Effector memory CD4-positive, alpha-beta T cell (primary cell): ENCODE results near the gene TBCA.

ENCODE experiments used
- DNase-seq, 3 donors: peaks; one replicate each; pipeline ENCODE4 v3.0.0-alpha.2; 2020
- H3K27ac ChIP-seq: 2 replicates; pipeline ENCODE4 v1.7.0; 2013; ENCODE audit warnings: mild to moderate bottlenecking, low read length, moderate library complexity; ENCODE audit not compliant: insufficient read depth, poor library complexity, severe bottlenecking
- H3K27me3 ChIP-seq: replicated peaks from 2 replicates; pipeline ENCODE4 v1.7.0; 2013; ENCODE audit warnings: mild to moderate bottlenecking, low read length; ENCODE audit not compliant: insufficient read depth, control insufficient read depth, poor library complexity, severe bottlenecking
- H3K36me3 ChIP-seq: 2 replicates; pipeline ENCODE4 v1.7.0; 2013; ENCODE audit warnings: mild to moderate bottlenecking, low read length, moderate library complexity; ENCODE audit not compliant: control insufficient read depth, insufficient read depth
- H3K4me1 ChIP-seq: 2 replicates; pipeline ENCODE4 v1.7.0; 2013; ENCODE audit warnings: low read length, mild to moderate bottlenecking; ENCODE audit not compliant: control insufficient read depth, insufficient read depth, poor library complexity, severe bottlenecking
- H3K4me3 ChIP-seq: 2 replicates; pipeline ENCODE4 v1.7.0; 2013; ENCODE audit warnings: low read length, low read depth, mild to moderate bottlenecking; ENCODE audit not compliant: insufficient read depth, poor library complexity, severe bottlenecking
- H3K9me3 ChIP-seq: 2 replicates; pipeline ENCODE4 v1.7.0; 2013; ENCODE audit warnings: mild to moderate bottlenecking, low read length, moderate library complexity; ENCODE audit not compliant: control insufficient read depth

The TBCA gene

GRCh38 chr5:77644371-77645157 is 131.6 kb downstream of the TBCA start:
- Histone ChIP-seq H3K27me3 (peaks cover 59% of the 10 kb centered on the region), H3K9me3 (no peaks in the 10 kb centered on the region), H3K36me3 (no peaks in the 10 kb centered on the region), H3K4me1 (peaks cover 8% of the 10 kb centered on the region), H3K27ac (no peak overlapping the region), H3K4me3 (no peak overlapping the region)
- no peak for DNase-seq

DNA sequence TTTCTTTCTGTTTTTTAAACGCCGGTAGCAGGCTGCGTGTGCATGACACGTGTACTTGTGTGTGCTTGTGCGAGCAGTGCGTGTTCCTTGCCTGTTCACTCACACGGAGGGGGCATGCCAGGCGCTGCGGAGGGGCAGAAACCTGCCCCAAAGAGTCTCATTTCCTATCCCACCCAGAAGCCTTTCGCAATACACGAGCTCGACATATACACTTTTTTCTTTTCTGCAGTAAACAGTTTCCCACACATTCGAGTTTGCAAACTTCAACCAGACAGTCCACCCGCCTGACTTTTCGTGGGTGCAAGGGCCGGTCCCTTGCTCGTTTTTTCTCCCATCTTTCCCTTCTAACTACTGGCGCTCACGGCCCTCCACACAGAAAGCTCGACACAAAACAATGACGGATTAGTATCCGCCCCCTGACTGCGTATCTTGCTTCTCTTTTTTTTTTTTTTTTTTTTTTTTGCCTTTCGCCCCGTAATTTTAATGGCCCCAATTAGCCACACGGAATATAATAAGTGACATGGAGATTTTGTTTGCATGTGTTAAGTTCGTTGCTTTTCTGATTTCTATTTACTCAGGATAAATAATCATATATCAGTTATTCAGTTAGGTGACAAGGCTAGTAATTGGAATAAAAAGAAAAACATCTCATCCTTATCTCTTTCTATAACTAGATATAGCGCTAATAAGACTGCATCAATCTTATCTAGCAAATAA is 132.3 kb downstream of the TBCA start:
- peaks cover 66% of the 10 kb centered on the region for H3K27me3 ChIP-seq
- DNase-seq: no peak

GRCh38 chr5:77642738-77643653 is 133.1 kb downstream of the TBCA start:
- Histone ChIP-seq H3K9me3 (no peaks in the 10 kb centered on the region), H3K27me3 (peaks cover 75% of the 10 kb centered on the region), H3K36me3 (no peaks in the 10 kb centered on the region), H3K4me1 (peaks cover 8% of the 10 kb centered on the region), H3K27ac (no peak overlapping the region), H3K4me3 (no peak overlapping the region)
- DNase-seq: no peak

More for the DNA sequence above, 132.3 kb downstream of the TBCA start:
- H3K27ac ChIP-seq: no peak overlapping the region
- H3K4me1 ChIP-seq: peaks cover 8% of the 10 kb centered on the region
- no peak overlapping the region for H3K4me3 ChIP-seq
- no peaks in the 10 kb centered on the region for H3K36me3 ChIP-seq
- no peaks in the 10 kb centered on the region for H3K9me3 ChIP-seq

DNA sequence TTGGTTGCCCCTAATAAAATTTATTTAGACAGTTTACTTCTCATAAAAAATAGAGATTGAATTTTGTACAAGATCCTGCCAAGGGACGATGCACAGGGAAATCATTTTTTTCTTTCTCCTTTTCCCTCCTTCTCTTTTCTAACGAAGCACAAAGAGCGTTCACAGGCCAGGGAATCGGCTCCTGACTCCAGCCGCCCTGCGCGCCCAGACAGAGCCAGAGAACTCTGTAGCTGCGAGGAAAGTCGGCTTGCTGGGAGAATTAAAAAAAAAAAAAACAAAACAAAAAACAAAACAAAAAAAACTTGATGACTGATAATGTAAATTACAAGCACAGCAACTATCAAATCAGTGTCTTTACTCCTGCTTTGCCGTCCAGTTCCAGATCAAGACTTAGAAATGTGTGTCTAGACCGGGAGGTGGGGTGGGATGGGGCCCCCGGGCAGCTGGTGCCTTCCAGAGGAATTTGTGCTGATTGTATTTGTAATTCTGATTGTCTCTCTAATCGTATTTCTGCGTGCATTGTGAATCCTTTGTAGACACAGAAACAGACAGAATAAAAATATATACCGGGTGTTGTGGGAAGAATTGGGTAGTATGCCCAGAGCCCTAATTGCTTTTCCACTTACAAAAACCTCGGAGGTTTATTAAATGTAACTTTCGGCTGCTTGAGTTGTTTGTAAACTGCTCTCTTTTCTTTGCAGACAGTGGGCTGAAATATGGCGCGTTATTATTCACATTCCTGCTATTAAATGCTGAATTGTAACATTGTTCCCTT is 134.0 kb downstream of the TBCA start:
- DNase-seq: no peak
- Histone ChIP-seq H3K4me1 (peaks cover 8% of the 10 kb centered on the region), H3K9me3 (no peaks in the 10 kb centered on the region), H3K27me3 (peaks cover 83% of the 10 kb centered on the region), H3K36me3 (no peaks in the 10 kb centered on the region), H3K27ac (no peak overlapping the region), H3K4me3 (no peak overlapping the region)

GRCh38 chr5:77641397-77641943 is 134.7 kb downstream of the TBCA start:
- Histone ChIP-seq H3K4me1 (peaks cover 8% of the 10 kb centered on the region), H3K4me3 (no peak overlapping the region), H3K27ac (no peak overlapping the region), H3K9me3 (no peaks in the 10 kb centered on the region), H3K27me3 (peaks cover 90% of the 10 kb centered on the region), H3K36me3 (no peaks in the 10 kb centered on the region)
- DNase-seq: no peak
